Mesodermal cell (in vitro differentiated cells): ENCODE data around the gene C17orf67.

Source experiments
- H3K27ac ChIP-seq: 2 replicates; pipeline ENCODE4 v1.7.0; 2013; ENCODE audit warnings: mild to moderate bottlenecking, low read depth, low read length, moderate library complexity; ENCODE audit not compliant: severe bottlenecking
- H3K36me3 ChIP-seq: 2 replicates; pipeline ENCODE4 v1.7.1; 2013; ENCODE audit warnings: mild to moderate bottlenecking, low read length, moderate library complexity; ENCODE audit not compliant: control insufficient read depth, insufficient read depth
- H3K4me1 ChIP-seq: one replicate; pipeline ENCODE4 v1.7.1; 2013; ENCODE audit warnings: mild to moderate bottlenecking, low read length; ENCODE audit not compliant: insufficient read depth, control insufficient read depth, poor library complexity, severe bottlenecking
- H3K4me3 ChIP-seq: 2 replicates; pipeline ENCODE4 v1.7.0; 2013; ENCODE audit warnings: low read length, control low read depth, mild to moderate bottlenecking; ENCODE audit not compliant: insufficient read depth, poor library complexity, severe bottlenecking; ENCODE audit errors: extremely low read depth
- H3K9me3 ChIP-seq: 2 replicates; pipeline ENCODE4 v1.7.1; 2013; ENCODE audit warnings: mild to moderate bottlenecking, low read length, moderate library complexity; ENCODE audit not compliant: control insufficient read depth
- WGBS, 2 experiments: methylation state at CpG; one replicate each; pipeline ENCODE4 v1.1.5; 2013; ENCODE audit warnings: missing lambda C conversion rate in 2 of 2; ENCODE audit not compliant: insufficient coverage in 2 of 2; 5-methylcytosine and 5-hydroxymethylcytosine counted together

C17orf67 gene

GRCh38 chr17:56777859-56778258 lies 55.9 kb downstream of the C17orf67 start:
- Histone ChIP-seq H3K9me3 (no peaks in the 10 kb centered on the region), H3K4me1 (peaks cover 23% of the 10 kb centered on the region), H3K27ac (no peak overlapping the region), H3K36me3 (no peaks in the 10 kb centered on the region), H3K4me3 (no peak overlapping the region)
- 92 to 100% methylated on average over 1 to 3 of the region's 7 CpGs for WGBS, 2 experiments

GRCh38 chr17:56774650-56775049 lies 59.1 kb downstream of the C17orf67 start:
- WGBS, 2 experiments: 80 to 100% methylated on average over 1 of the region's 2 CpGs
- Histone ChIP-seq H3K9me3 (no peaks in the 10 kb centered on the region), H3K27ac (no peak overlapping the region), H3K4me3 (no peak overlapping the region), H3K36me3 (no peaks in the 10 kb centered on the region), H3K4me1 (peaks cover 13% of the 10 kb centered on the region)

- no peak overlapping the region for H3K27ac ChIP-seq
- no peaks in the 10 kb centered on the region for H3K9me3 ChIP-seq
- WGBS, 2 experiments: 77 to 94% methylated on average over 3 of the region's 3 CpGs
- peaks cover 4% of the 10 kb centered on the region for H3K4me1 ChIP-seq
- no peaks in the 10 kb centered on the region for H3K36me3 ChIP-seq
- H3K4me3 ChIP-seq: no peak overlapping the region
Measured at GRCh38 chr17:56773124-56773523, 60.6 kb downstream of the C17orf67 start.

- H3K27ac ChIP-seq: no peak overlapping the region
- no peak overlapping the region for H3K4me3 ChIP-seq
- H3K9me3 ChIP-seq: no peaks in the 10 kb centered on the region
- 93 to 97% methylated on average over 7 of the region's 8 CpGs for WGBS, 2 experiments
- H3K4me1 ChIP-seq: peaks cover under 1% of the 10 kb centered on the region
- H3K36me3 ChIP-seq: no peaks in the 10 kb centered on the region
Measured at GRCh38 chr17:56772442-56772841, 61.3 kb downstream of the C17orf67 start.

- no peaks in the 10 kb centered on the region for H3K4me1 ChIP-seq
- no peak overlapping the region for H3K4me3 ChIP-seq
- WGBS, 2 experiments: 100% methylated on average over 4 of the region's 4 CpGs
- no peaks in the 10 kb centered on the region for H3K36me3 ChIP-seq
- no peaks in the 10 kb centered on the region for H3K9me3 ChIP-seq
- no peak overlapping the region for H3K27ac ChIP-seq
Measured at GRCh38 chr17:56771975-56772374, 61.7 kb downstream of the C17orf67 start.

- WGBS, 2 experiments: 93 to 96% methylated on average over 2 of the region's 2 CpGs
- Histone ChIP-seq H3K27ac (no peak overlapping the region), H3K4me1 (no peaks in the 10 kb centered on the region), H3K4me3 (no peak overlapping the region), H3K36me3 (no peaks in the 10 kb centered on the region), H3K9me3 (no peaks in the 10 kb centered on the region)
Measured at GRCh38 chr17:56771563-56771962, 62.2 kb downstream of the C17orf67 start.

GRCh38 chr17:56770427-56770826 lies 63.3 kb downstream of the C17orf67 start:
- H3K9me3 ChIP-seq: no peaks in the 10 kb centered on the region
- no peaks in the 10 kb centered on the region for H3K4me1 ChIP-seq
- H3K27ac ChIP-seq: no peak overlapping the region
- no peaks in the 10 kb centered on the region for H3K36me3 ChIP-seq
- no peak overlapping the region for H3K4me3 ChIP-seq

GRCh38 chr17:56765449-56765848 lies 68.3 kb downstream of the C17orf67 start:
- WGBS, 2 experiments: 90 to 93% methylated on average over 1 to 2 of the region's 4 CpGs
- H3K36me3 ChIP-seq: no peaks in the 10 kb centered on the region
- H3K27ac ChIP-seq: peak overlapping the region; percentile 26
- peaks cover 6% of the 10 kb centered on the region for H3K9me3 ChIP-seq
- H3K4me1 ChIP-seq: no peaks in the 10 kb centered on the region
- no peak overlapping the region for H3K4me3 ChIP-seq

- Histone ChIP-seq H3K36me3 (no peaks in the 10 kb centered on the region), H3K4me3 (no peak overlapping the region), H3K9me3 (peaks cover 6% of the 10 kb centered on the region), H3K27ac (no peak overlapping the region), H3K4me1 (no peaks in the 10 kb centered on the region)
- 100% methylated on average over 1 of the region's 1 CpG for WGBS, 2 experiments
Measured at GRCh38 chr17:56762988-56763387, 70.7 kb downstream of the C17orf67 start.

- no peaks in the 10 kb centered on the region for H3K36me3 ChIP-seq
- H3K9me3 ChIP-seq: peaks cover 6% of the 10 kb centered on the region
- WGBS, 2 experiments: 94 to 98% methylated on average over 5 of the region's 5 CpGs
- H3K4me1 ChIP-seq: peaks cover under 1% of the 10 kb centered on the region
- no peak overlapping the region for H3K27ac ChIP-seq
- H3K4me3 ChIP-seq: no peak overlapping the region
Measured at GRCh38 chr17:56762144-56762543, 71.6 kb downstream of the C17orf67 start.

GRCh38 chr17:56761387-56761786 lies 72.3 kb downstream of the C17orf67 start:
- Histone ChIP-seq H3K9me3 (peaks cover 6% of the 10 kb centered on the region), H3K4me1 (peaks cover 8% of the 10 kb centered on the region), H3K27ac (no peak overlapping the region), H3K36me3 (no peaks in the 10 kb centered on the region), H3K4me3 (no peak overlapping the region)
- WGBS, 2 experiments: 88 to 100% methylated on average over 2 of the region's 2 CpGs
